ENCODE data around the gene MRO. TPM values are rescaled to one million over a fixed set of nuclear protein-coding genes. Genes with fewer than 3 reads are reported as not detected.

Gene MRO
- polyA plus RNA-seq, 1 donor = 0.39 TPM

Other genes with a start within 250 kb of the MRO start
- gene ME2, start 59.1 kb upstream of the MRO start, polyA plus RNA-seq (ENCODE audit: insufficient read length) = 25.4 TPM
- gene ELAC1, start 148.0 kb upstream of the MRO start, polyA plus RNA-seq (ENCODE audit: insufficient read length) = 7.5 TPM
- 86.1 TPM for gene SMAD4, start 210.2 kb upstream of the MRO start, polyA plus RNA-seq (ENCODE audit: insufficient read length)

All from hindlimb muscle (tissue), 1 donor.